PFSK-1 (cell line): Measurements from ENCODE around the gene RHOT2.

Experiments used
- FOXP2 ChIP-seq: optimal IDR thresholded peaks from 2 replicates; pipeline ENCODE3; 2011; ENCODE audit warnings: borderline replicate concordance, control low read depth, inconsistent platforms; ENCODE audit not compliant: insufficient read depth; ENCODE audit errors: extremely low read length, extremely low read depth
- POLR2AphosphoS5 ChIP-seq: IDR thresholded peaks from 2 replicates; pipeline ENCODE4 v1.6.1; 2012; ENCODE audit warnings: low read depth, mild to moderate bottlenecking, control low read depth, low read length, moderate library complexity
- SIN3A ChIP-seq: IDR thresholded peaks from 2 replicates; pipeline ENCODE4 v1.6.1; 2012; ENCODE audit warnings: mild to moderate bottlenecking, low read length, moderate library complexity, borderline replicate concordance; ENCODE audit not compliant: insufficient read depth
- TAF1 ChIP-seq: IDR thresholded peaks from 2 replicates; pipeline ENCODE4 v1.6.1; 2012; ENCODE audit warnings: low read length, control low read depth, borderline replicate concordance; ENCODE audit not compliant: insufficient read depth
- TF ChIP-seq, protein P1 (sequence below), 2 experiments: IDR thresholded peaks; 2 replicates each; pipeline versions ENCODE4 v1.6.1 to v1.8.0; 2011 to 2012; ENCODE audit warnings: low read depth in 2 of 2, low read length in 2 of 2, control low read depth in 1 of 2, inconsistent platforms in 1 of 2, mild to moderate bottlenecking in 1 of 2, moderate library complexity in 1 of 2; ENCODE audit not compliant: insufficient read depth in 1 of 2

RHOT2 gene

DNA sequence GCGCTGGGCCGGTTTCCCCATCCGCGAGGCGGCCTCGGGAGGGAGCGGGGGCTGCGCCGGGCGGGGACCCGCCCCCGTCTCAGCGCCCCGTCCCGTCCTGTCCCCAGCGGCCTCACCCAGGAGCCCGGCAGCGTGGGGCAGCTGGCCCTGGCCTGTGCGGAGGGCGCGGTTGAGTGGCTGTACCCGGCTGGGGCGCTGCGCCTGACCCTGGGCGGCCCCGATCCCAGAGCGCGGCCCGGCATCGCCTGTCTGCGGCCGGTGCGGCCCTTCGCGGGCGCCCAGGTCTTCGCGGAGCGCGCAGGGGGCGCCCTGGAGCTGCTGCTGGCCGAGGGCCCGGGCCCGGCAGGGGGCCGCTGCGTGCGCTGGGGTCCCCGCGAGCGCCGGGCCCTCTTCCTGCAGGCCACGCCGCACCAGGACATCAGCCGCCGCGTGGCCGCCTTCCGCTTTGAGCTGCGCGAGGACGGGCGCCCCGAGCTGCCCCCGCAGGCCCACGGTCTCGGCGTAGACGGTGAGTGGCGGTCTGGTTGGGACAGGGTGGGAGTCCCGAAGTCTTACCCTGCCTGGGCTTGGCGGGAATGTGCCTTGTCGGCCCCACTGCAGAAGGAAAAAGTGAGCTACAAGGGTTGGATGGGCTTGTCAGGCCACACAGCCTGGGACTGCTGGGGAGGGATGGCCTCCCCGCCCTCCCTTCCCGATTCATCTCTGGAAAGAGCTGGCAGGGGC, 47.7 kb downstream of the RHOT2 start:
- no peak for TF ChIP-seq POLR2AphosphoS5
- TF ChIP-seq FOXP2 = no peak
- TF ChIP-seq, protein P1, sequence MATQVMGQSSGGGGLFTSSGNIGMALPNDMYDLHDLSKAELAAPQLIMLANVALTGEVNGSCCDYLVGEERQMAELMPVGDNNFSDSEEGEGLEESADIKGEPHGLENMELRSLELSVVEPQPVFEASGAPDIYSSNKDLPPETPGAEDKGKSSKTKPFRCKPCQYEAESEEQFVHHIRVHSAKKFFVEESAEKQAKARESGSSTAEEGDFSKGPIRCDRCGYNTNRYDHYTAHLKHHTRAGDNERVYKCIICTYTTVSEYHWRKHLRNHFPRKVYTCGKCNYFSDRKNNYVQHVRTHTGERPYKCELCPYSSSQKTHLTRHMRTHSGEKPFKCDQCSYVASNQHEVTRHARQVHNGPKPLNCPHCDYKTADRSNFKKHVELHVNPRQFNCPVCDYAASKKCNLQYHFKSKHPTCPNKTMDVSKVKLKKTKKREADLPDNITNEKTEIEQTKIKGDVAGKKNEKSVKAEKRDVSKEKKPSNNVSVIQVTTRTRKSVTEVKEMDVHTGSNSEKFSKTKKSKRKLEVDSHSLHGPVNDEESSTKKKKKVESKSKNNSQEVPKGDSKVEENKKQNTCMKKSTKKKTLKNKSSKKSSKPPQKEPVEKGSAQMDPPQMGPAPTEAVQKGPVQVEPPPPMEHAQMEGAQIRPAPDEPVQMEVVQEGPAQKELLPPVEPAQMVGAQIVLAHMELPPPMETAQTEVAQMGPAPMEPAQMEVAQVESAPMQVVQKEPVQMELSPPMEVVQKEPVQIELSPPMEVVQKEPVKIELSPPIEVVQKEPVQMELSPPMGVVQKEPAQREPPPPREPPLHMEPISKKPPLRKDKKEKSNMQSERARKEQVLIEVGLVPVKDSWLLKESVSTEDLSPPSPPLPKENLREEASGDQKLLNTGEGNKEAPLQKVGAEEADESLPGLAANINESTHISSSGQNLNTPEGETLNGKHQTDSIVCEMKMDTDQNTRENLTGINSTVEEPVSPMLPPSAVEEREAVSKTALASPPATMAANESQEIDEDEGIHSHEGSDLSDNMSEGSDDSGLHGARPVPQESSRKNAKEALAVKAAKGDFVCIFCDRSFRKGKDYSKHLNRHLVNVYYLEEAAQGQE (IDR thresholded peaks at IDR 0.05; ENCODE audit: insufficient read depth in 1 of 2, low read depth in 2 of 2, low read length in 2 of 2) = no peak
- TF ChIP-seq TAF1 = no peak
- TF ChIP-seq SIN3A = no peak

- TF ChIP-seq FOXP2 = no peak
- no peak for TF ChIP-seq POLR2AphosphoS5
- no peak for TF ChIP-seq SIN3A
- TF ChIP-seq, protein P1 (IDR thresholded peaks at IDR 0.05; ENCODE audit: insufficient read depth in 1 of 2, low read depth in 2 of 2, low read length in 2 of 2) = no peak
- TF ChIP-seq TAF1 = no peak
Observed at GRCh38 chr16:716200-716568, 48.3 kb downstream of the RHOT2 start.

GRCh38 chr16:716768-717325, 48.9 kb downstream of the RHOT2 start:
- TF ChIP-seq SIN3A (no peak), TAF1 (no peak), FOXP2 (no peak), POLR2AphosphoS5 (no peak)
- TF ChIP-seq, protein P1 (IDR thresholded peaks at IDR 0.05; ENCODE audit: insufficient read depth in 1 of 2, low read depth in 2 of 2, low read length in 2 of 2) = no peak

DNA sequence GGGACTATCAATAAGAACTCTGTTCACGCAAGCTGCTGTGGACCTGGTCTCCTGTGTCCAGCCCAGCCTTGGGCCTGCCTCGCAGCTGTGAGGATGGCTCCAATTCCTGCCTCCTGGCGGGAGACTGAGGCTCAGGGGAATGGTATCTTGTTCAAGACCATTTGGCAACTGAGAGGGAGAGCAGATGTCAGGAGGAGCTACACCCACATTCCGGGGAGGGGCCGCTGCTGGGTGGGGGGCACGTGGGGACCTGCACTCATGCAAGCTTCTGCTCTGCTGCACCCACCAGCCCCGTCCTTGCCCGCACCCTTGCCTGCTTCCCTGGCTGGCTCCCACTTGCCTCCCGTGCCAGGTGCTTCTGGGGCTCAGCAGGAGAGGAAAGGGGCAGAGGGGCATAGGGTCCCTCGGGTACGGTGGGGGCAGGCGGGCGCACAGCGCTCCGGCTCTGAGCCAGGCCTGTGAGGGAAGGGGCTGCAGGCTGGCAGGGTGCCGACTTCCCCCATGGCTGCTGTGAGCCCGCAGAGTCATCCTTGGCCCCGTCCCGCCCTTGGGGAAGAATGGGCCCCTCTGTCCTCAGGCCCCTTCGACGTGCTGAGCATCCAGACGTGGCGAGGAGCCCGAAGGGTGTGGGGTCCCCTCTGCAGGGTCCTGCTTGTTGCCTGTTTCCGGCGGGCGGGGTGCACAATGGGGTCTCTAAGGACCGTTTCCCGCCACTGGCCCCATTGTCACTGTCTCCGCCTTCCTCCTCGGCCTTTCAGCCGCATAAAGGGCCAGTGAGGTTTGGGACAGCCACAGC, 49.7 kb downstream of the RHOT2 start:
- TF ChIP-seq, protein P1 (IDR thresholded peaks at IDR 0.05; ENCODE audit: insufficient read depth in 1 of 2, low read depth in 2 of 2, low read length in 2 of 2) = no peak
- TF ChIP-seq TAF1 (no peak), SIN3A (no peak), POLR2AphosphoS5 (no peak; the same call in 1 of the 2 replicates), FOXP2 (no peak)
